Panc1 (cell line): ENCODE data around the gene GATD1. TPM values are rescaled to one million over a fixed set of nuclear protein-coding genes. Genes with fewer than 3 reads are reported as not detected.

Experiments used
- ATAC-seq: fragments of 200-7000 bp; cut with Tn5 transposase; 2 replicates; pipeline ENCODE4 v1.9.1; 2020; ENCODE audit warnings: mild to moderate bottlenecking, moderate library complexity
- BruUV-seq: library from RNA; stranded (reverse); fragments of 400-500 nt; replicated peaks from 2 replicates; lab custom pipeline; 2021; lab: Mats Ljungman, UMichigan
- CTCF ChIA-PET: fragments of 300-600 bp; sonication (Branson Sonifier 250); formaldehyde crosslinking; loops from one replicate; lab custom pipeline; 2022; ENCODE audit warnings: antibody characterized with exemption; lab: Charles Lee
- POLR2A ChIA-PET: fragments of 300-600 bp; sonication (Branson Sonifier 250); formaldehyde crosslinking; loops from one replicate; lab custom pipeline; 2022; ENCODE audit warnings: antibody characterized with exemption; lab: Charles Lee
- DNase-seq: peaks from one replicate; pipeline ENCODE4 v3.0.0-alpha.2; 2010; ENCODE audit warnings: low read depth, low spot score
- H3K27ac ChIP-seq: 2 replicates; pipeline ENCODE4 v1.5.1; 2011; ENCODE audit warnings: mild to moderate bottlenecking, low read length, inconsistent platforms
- H3K27me3 ChIP-seq: fragments of 200-500 bp; sonication (Bioruptor generic); 2 replicates; pipeline ENCODE4 v1.6.0; 2014; ENCODE audit warnings: low read length, inconsistent platforms; ENCODE audit not compliant: control insufficient read depth, insufficient read depth
- H3K36me3 ChIP-seq: fragments of 200-500 bp; sonication (Bioruptor generic); 2 replicates; pipeline ENCODE4 v1.5.1; 2014; ENCODE audit warnings: inconsistent platforms, mild to moderate bottlenecking, low read length, moderate library complexity; ENCODE audit not compliant: control insufficient read depth, insufficient read depth
- H3K4me1 ChIP-seq: 2 replicates; pipeline ENCODE4 v1.5.1; 2011; ENCODE audit warnings: inconsistent platforms, mild to moderate bottlenecking, low read length, moderate library complexity; ENCODE audit not compliant: control insufficient read depth, insufficient read depth
- H3K4me3 ChIP-seq, 2 experiments: 2 replicates each; pipeline ENCODE4 v1.5.1; 2011 to 2012; ENCODE audit warnings: low read depth in 2 of 2, low read length in 2 of 2, mild to moderate bottlenecking in 2 of 2, inconsistent platforms in 1 of 2, moderate library complexity in 1 of 2
- H3K9me3 ChIP-seq: fragments of 200-500 bp; sonication (Bioruptor generic); 2 replicates; pipeline ENCODE4 v1.5.1; 2014; ENCODE audit warnings: low read depth, mild to moderate bottlenecking, inconsistent platforms, low read length, moderate library complexity; ENCODE audit not compliant: control insufficient read depth, insufficient read depth
- CTCF ChIP-seq: fragments of 450-650 bp; IDR thresholded peaks from 2 replicates; pipeline ENCODE4 v1.5.1; 2017; ENCODE audit warnings: mild to moderate bottlenecking
- POLR2AphosphoS5 ChIP-seq: IDR thresholded peaks from 2 replicates; pipeline ENCODE4 v1.6.1; 2012; ENCODE audit warnings: mild to moderate bottlenecking, low read depth, low read length, moderate library complexity
- REST ChIP-seq, 2 experiments: IDR thresholded peaks; 2 replicates each; pipeline ENCODE4 v1.6.1; 2011 to 2012; ENCODE audit warnings: low read depth in 2 of 2, control low read depth in 1 of 2, low read length in 1 of 2, mild to moderate bottlenecking in 1 of 2, moderate library complexity in 1 of 2; ENCODE audit not compliant: insufficient read depth in 1 of 2
- SIN3A ChIP-seq: IDR thresholded peaks from 2 replicates; pipeline ENCODE4 v1.6.1; 2012; ENCODE audit warnings: low read depth, mild to moderate bottlenecking, low read length, moderate library complexity, borderline replicate concordance; ENCODE audit not compliant: insufficient read depth
- TCF7L2 ChIP-seq: IDR thresholded peaks from 2 replicates; pipeline ENCODE4 v1.6.1; 2011; ENCODE audit warnings: mild to moderate bottlenecking, low read depth, low read length, inconsistent platforms
- in situ Hi-C: cut with HindIII; loops from 2 replicates; pipeline ENCODE4 v1.10.0; 2016; ENCODE audit warnings: low sequenced_read_pairs, low pct_unique_long_range_greater_than_20kb
- intact Hi-C: fragments of 100-400 bp; cut with micrococcal nuclease; formaldehyde crosslinking; loops from one replicate; pipeline ENCODE4 v1.10.0; 2022; ENCODE audit not compliant: unreplicated experiment
- total RNA-seq: library from RNA; stranded (reverse); gene quantifications from one replicate; pipeline ENCODE4 v1.2.1, GENCODE V29; 2021; ENCODE audit not compliant: unreplicated experiment

Gene GATD1
- total RNA-seq, 1 experiment from 2014 or later, result 229 TPM

GRCh38 chr11:802693-803466 is 25.6 kb upstream of the GATD1 start:
- no peak overlapping the region for H3K27ac ChIP-seq
- peaks cover 39% of the 10 kb centered on the region for H3K4me1 ChIP-seq
- intact Hi-C loops, result no loop called here
- ChIA-PET CTCF (no interaction called here), POLR2A (no interaction called here)
- H3K9me3 ChIP-seq, result no peaks in the 10 kb centered on the region
- no peaks in the 10 kb centered on the region for H3K27me3 ChIP-seq
- no TSS peak for BruUV-seq
- H3K36me3 ChIP-seq, result no peaks in the 10 kb centered on the region
- no peak for DNase-seq
- in situ Hi-C loops, result no loop called here
- TF ChIP-seq REST (IDR thresholded peaks at IDR 0.05; ENCODE audit: insufficient read depth in 1 of 2, low read depth in 2 of 2, low read length in 1 of 2) (0 out of 4 replicates have a peak, but pooled peaks of 1 of the 2 experiments have one; percentile 16), POLR2AphosphoS5 (no peak)
- H3K4me3 ChIP-seq, result no peak overlapping the region
- no peak for ATAC-seq

GRCh38 chr11:802018-802617 is 24.8 kb upstream of the GATD1 start:
- POLR2A ChIA-PET, result no interaction called here
- intact Hi-C loops, result no loop called here
- in situ Hi-C loops, result no loop called here

More at GRCh38 chr11:802018-802617, 24.8 kb upstream of the GATD1 start:
- DNase-seq (no peak), ATAC-seq (no peak)
- Histone ChIP-seq H3K27me3 (no peaks in the 10 kb centered on the region), H3K4me3 (no peak overlapping the region), H3K27ac (no peak overlapping the region), H3K4me1 (peaks cover 35% of the 10 kb centered on the region), H3K36me3 (no peaks in the 10 kb centered on the region), H3K9me3 (no peaks in the 10 kb centered on the region)
- CTCF ChIA-PET, result no interaction called here
- TF ChIP-seq CTCF (no peak), TCF7L2 (no peak), SIN3A (no peak)
- BruUV-seq, result no TSS peak
